Parathyroid adenoma (tissue), 2 donors: Measurements from ENCODE around the gene CPA2.
"Not testable (repeated sequence)": the region's sequence is repeated elsewhere in the genome, so short reads cannot be mapped to it uniquely, and the experiment has no call there.

ENCODE experiments used
- H2AFZ ChIP-seq: fragments of 300-600 bp; sonication (generic); one replicate; pipeline ENCODE4 v1.7.0; 2017; ENCODE audit warnings: antibody characterized with exemption, mild to moderate bottlenecking
- H3K27ac ChIP-seq: fragments of 300-600 bp; sonication (generic); one replicate; pipeline ENCODE4 v1.7.0; 2017
- H3K27me3 ChIP-seq: fragments of 300-600 bp; sonication (generic); one replicate; pipeline ENCODE4 v1.7.0; 2017; ENCODE audit warnings: low read length; ENCODE audit not compliant: control insufficient read depth, insufficient read depth
- H3K36me3 ChIP-seq: fragments of 300-600 bp; sonication (generic); one replicate; pipeline ENCODE4 v1.7.0; 2017; ENCODE audit warnings: low read length; ENCODE audit not compliant: control insufficient read depth, insufficient read depth
- H3K4me1 ChIP-seq: fragments of 300-600 bp; sonication (generic); one replicate; pipeline ENCODE4 v1.7.0; 2017; ENCODE audit warnings: control low read depth
- H3K4me2 ChIP-seq: fragments of 300-600 bp; sonication (generic); one replicate; pipeline ENCODE4 v1.7.0; 2017; ENCODE audit warnings: low read length
- H3K4me3 ChIP-seq: fragments of 300-600 bp; sonication (generic); one replicate; pipeline ENCODE4 v1.7.0; 2017; ENCODE audit warnings: low read depth, low read length
- H3K79me2 ChIP-seq: fragments of 300-600 bp; sonication (generic); one replicate; pipeline ENCODE4 v1.7.0; 2017; ENCODE audit warnings: control low read depth
- H3K9ac ChIP-seq: fragments of 300-600 bp; sonication (generic); one replicate; pipeline ENCODE4 v1.7.0; 2017; ENCODE audit warnings: mild to moderate bottlenecking
- H3K9me3 ChIP-seq: fragments of 300-600 bp; sonication (generic); one replicate; pipeline ENCODE4 v1.7.0; 2017; ENCODE audit warnings: low read length; ENCODE audit not compliant: control insufficient read depth
- CTCF ChIP-seq: fragments of 300-600 bp; sonication (generic); IDR thresholded peaks from one replicate; pipeline ENCODE4 v1.7.0; 2017; ENCODE audit warnings: antibody characterized with exemption, mild to moderate bottlenecking
- donor health status: primary hyperparathyroidism.

CPA2 gene

GRCh38 chr7:130223646-130224045, 43.0 kb upstream of the CPA2 start:
- no peak for TF ChIP-seq CTCF
- Histone ChIP-seq H2AFZ (peak overlapping the region; percentile 57), H3K27ac (peak overlapping the region; percentile 77), H3K4me2 (no peak overlapping the region), H3K36me3 (no peaks in the 10 kb centered on the region), H3K9me3 (no peaks in the 10 kb centered on the region), H3K4me3 (no peak overlapping the region), H3K27me3 (no peaks in the 10 kb centered on the region), H3K9ac (no peak overlapping the region), H3K4me1 (no peaks in the 10 kb centered on the region), H3K79me2 (no peaks in the 10 kb centered on the region)

GRCh38 chr7:130224210-130224609, 42.5 kb upstream of the CPA2 start:
- H3K27ac ChIP-seq, result peak overlapping the region; percentile 77
- no peaks in the 10 kb centered on the region for H3K79me2 ChIP-seq
- H3K27me3 ChIP-seq, result no peaks in the 10 kb centered on the region
- no peaks in the 10 kb centered on the region for H3K9me3 ChIP-seq
- no peaks in the 10 kb centered on the region for H3K4me1 ChIP-seq
- H3K36me3 ChIP-seq, result no peaks in the 10 kb centered on the region
- peak overlapping the region; percentile 11 for H2AFZ ChIP-seq
- TF ChIP-seq CTCF, result no peak
- no peak overlapping the region for H3K9ac ChIP-seq
- no peak overlapping the region for H3K4me2 ChIP-seq
- no peak overlapping the region for H3K4me3 ChIP-seq

DNA sequence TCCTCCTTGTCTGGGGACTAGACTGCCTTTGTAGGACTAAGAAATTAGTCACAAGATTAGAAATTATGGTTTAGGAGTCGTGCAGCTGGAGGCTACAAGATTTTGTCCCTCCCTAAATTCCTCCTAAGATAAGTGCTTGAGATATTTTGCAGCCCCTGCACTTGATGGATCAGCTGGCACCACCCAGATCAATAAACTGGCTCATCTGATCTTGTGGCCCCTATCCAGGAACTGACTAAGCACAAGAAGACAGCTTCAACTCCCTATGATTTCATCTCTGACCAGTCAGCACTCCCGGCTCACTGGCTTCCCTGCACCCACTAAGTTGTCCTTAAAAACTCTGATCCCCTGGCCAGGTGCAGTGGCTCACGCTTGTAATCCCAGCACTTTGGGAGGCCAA, 41.7 kb upstream of the CPA2 start:
- not testable (repeated sequence) for H3K27me3 ChIP-seq, H3K79me2 ChIP-seq, H3K9me3 ChIP-seq, H3K36me3 ChIP-seq, H3K9ac ChIP-seq, H3K4me1 ChIP-seq, H3K4me3 ChIP-seq, H3K4me2 ChIP-seq
- Histone ChIP-seq H2AFZ (peak overlapping the region; percentile 55), H3K27ac (peak overlapping the region; percentile 77)

DNA sequence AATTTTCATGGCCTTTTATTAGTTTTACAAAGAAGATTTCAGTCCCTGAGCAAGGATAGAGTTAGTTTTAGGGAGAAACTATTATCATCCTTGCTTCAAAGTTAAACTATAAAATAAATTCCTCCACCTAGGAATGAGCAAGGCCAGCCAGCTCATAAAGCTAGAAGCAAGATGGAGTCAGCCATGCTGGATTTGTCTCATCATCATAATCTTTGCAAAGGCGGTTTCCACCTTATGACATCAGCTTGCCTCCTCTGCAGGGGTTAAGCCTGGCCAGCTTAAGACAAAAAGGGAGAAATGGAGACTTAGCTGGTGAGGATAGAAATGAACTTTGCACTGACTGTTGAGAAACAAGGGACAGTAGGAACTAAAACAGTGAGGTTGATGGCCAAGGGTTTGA, 40.3 kb upstream of the CPA2 start:
- no peak overlapping the region for H3K4me3 ChIP-seq
- no peaks in the 10 kb centered on the region for H3K9me3 ChIP-seq
- H3K9ac ChIP-seq, result no peak overlapping the region
- no peak overlapping the region for H3K4me2 ChIP-seq
- H3K79me2 ChIP-seq, result no peaks in the 10 kb centered on the region
- H3K27ac ChIP-seq, result no peak overlapping the region
- no peak overlapping the region for H2AFZ ChIP-seq
- H3K27me3 ChIP-seq, result no peaks in the 10 kb centered on the region
- no peak for TF ChIP-seq CTCF
- H3K36me3 ChIP-seq, result no peaks in the 10 kb centered on the region
- H3K4me1 ChIP-seq, result no peaks in the 10 kb centered on the region

- H3K4me3 ChIP-seq, result no peak overlapping the region
- no peak overlapping the region for H2AFZ ChIP-seq
- H3K4me1 ChIP-seq, result no peaks in the 10 kb centered on the region
- TF ChIP-seq CTCF, result no peak
- no peaks in the 10 kb centered on the region for H3K79me2 ChIP-seq
- H3K9ac ChIP-seq, result no peak overlapping the region
- no peak overlapping the region for H3K4me2 ChIP-seq
- H3K27me3 ChIP-seq, result no peaks in the 10 kb centered on the region
- no peaks in the 10 kb centered on the region for H3K36me3 ChIP-seq
- no peak overlapping the region for H3K27ac ChIP-seq
- no peaks in the 10 kb centered on the region for H3K9me3 ChIP-seq
Observed at GRCh38 chr7:130227883-130228575, 38.6 kb upstream of the CPA2 start.
